Measurements from ENCODE around the gene IL5RA.

IL5RA gene

DNA sequence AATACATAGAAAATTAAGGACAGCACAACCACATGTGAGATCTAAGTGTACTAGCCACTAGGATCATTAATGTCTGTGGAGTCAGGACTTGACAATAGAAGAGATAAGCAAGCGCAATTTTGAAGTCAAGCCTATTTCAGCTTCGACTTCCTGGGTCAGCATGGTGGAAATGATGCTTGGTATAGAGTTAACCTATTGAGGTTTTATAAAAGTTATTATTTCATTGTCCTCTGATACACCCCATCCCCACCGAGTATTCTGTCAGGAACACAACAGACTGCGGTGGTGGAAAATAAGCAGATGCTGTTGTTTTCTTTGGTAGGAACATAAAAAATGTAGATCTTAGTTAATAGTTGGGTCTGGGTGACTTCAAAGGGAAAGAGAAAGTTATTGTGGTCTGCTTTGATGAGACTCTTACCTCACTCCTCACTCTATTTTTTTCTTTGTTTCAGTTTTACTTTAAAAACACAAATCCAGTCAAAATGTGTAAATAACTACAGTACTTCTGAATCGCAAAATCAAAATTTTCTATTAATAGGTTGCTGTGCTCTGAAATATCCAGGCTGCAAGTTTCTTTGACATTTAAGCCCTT is 82.1 kb downstream of the IL5RA start:
- Histone ChIP-seq H3K9me3 (ENCODE audit: severe bottlenecking) (no peaks in the 10 kb centered on the region), H3K4me3 (ENCODE audit: low read depth, low read length) (no peak overlapping the region), H3K27me3 (ENCODE audit: insufficient read depth, low read depth, severe bottlenecking) (no peaks in the 10 kb centered on the region), H3K36me3 (no peaks in the 10 kb centered on the region), H3K27ac (no peak overlapping the region)
- no peak for DNase-seq
- no peak for TF ChIP-seq CTCF (IDR thresholded peaks at IDR 0.05; ENCODE audit: low read depth, low read length)

DNA sequence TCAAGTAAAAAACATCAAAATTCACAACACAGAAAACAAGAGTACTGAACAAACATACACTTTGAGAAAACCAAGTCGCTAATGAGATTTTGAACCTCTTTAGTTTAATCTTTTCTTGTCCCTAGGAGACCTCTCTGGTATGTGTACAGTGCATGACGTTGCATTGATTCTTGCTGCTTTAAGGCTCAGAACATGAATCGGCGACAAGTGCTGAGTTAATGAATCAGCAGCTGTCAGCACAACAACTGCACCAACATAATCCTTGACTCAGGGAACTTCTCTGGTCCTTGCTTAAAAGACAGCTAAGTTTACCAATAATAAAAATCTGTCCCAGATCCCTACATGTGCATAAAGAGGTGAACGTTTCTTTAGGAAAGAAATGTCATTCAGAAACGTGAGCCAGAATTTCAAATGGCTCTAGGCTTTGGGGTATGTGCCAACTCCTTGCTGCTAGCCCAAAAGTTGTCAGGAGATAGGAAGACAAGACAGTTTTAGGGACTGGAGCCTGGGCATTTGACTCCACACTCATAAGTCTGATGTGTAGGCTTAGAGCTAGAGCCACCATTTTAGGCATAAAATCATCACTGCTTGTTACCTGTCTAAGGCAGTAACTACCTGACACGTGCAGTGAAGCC is 86.9 kb downstream of the IL5RA start:
- TF ChIP-seq CTCF (IDR thresholded peaks at IDR 0.05; ENCODE audit: low read depth, low read length) = no peak
- Histone ChIP-seq H3K27me3 (ENCODE audit: insufficient read depth, low read depth, severe bottlenecking) (no peaks in the 10 kb centered on the region), H3K36me3 (no peaks in the 10 kb centered on the region), H3K9me3 (ENCODE audit: severe bottlenecking) (no peaks in the 10 kb centered on the region), H3K4me3 (ENCODE audit: low read depth, low read length) (no peak overlapping the region), H3K27ac (no peak overlapping the region)
- peak; percentile 38 for DNase-seq

DNA sequence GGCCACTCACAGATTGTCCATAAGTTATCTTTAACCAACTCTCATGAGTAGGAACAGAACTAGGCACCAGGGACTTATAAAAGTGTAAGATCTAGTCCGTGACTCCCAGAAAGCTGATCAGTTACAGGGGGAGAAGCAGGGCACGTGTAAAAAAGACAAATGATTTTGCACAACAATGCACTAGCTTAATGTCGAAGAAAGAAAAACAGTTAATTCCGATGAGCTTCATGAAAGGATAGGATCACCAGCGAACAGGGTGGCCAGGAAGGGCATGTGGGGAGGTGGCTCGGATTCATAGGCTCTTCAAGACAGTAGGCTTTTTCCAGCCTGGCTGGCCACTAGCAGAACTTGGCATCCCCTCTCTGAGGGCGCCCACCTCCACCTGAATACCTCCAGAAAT is 90.0 kb downstream of the IL5RA start:
- no peak for DNase-seq
- no peaks in the 10 kb centered on the region for H3K27me3 ChIP-seq (ENCODE audit: insufficient read depth, low read depth, severe bottlenecking)

More for the DNA sequence above, 90.0 kb downstream of the IL5RA start:
- no peaks in the 10 kb centered on the region for H3K36me3 ChIP-seq
- no peaks in the 10 kb centered on the region for H3K9me3 ChIP-seq (ENCODE audit: severe bottlenecking)
- no peak overlapping the region for H3K27ac ChIP-seq
- H3K4me3 ChIP-seq (ENCODE audit: low read depth, low read length) = no peak overlapping the region
- TF ChIP-seq CTCF (IDR thresholded peaks at IDR 0.05; ENCODE audit: low read depth, low read length) = no peak

Data from WERI-Rb-1 (cell line).